KMS-11 (cell line): ENCODE results near the gene BCL2L14.
"Not testable (repeated sequence)": the region's sequence is repeated elsewhere in the genome, so short reads cannot be mapped to it uniquely, and the experiment has no call there.

Source experiments
- H2AFZ ChIP-seq: fragments of 200-600 bp; sonication (generic); 2 replicates; pipeline ENCODE4 v1.6.1; 2016; ENCODE audit warnings: antibody characterized with exemption, mixed run types, low read depth
- H3K27ac ChIP-seq: fragments of 200-600 bp; sonication (generic); 2 replicates; pipeline ENCODE4 v1.6.1; 2016; ENCODE audit warnings: mild to moderate bottlenecking, mixed run types
- H3K27me3 ChIP-seq: fragments of 200-600 bp; sonication (generic); 2 replicates; pipeline ENCODE4 v1.6.1; 2017; ENCODE audit warnings: mild to moderate bottlenecking, low read depth, mixed run types, moderate library complexity; ENCODE audit not compliant: insufficient read depth
- H3K36me3 ChIP-seq: fragments of 200-600 bp; sonication (generic); 2 replicates; pipeline ENCODE4 v1.6.1; 2017; ENCODE audit warnings: mild to moderate bottlenecking, mixed run types; ENCODE audit not compliant: insufficient read depth
- H3K4me1 ChIP-seq: fragments of 200-600 bp; sonication (generic); 2 replicates; pipeline ENCODE4 v1.6.1; 2016; ENCODE audit warnings: mild to moderate bottlenecking, low read depth, mixed run types; ENCODE audit not compliant: poor library complexity, severe bottlenecking
- H3K4me2 ChIP-seq: fragments of 200-600 bp; sonication (generic); 2 replicates; pipeline ENCODE4 v1.7.0; 2016; ENCODE audit warnings: mild to moderate bottlenecking, mixed run types
- H3K4me3 ChIP-seq: fragments of 200-600 bp; sonication (generic); IDR thresholded peaks from 2 replicates; pipeline ENCODE4 v1.6.1; 2017; ENCODE audit warnings: low read depth, low read length, mixed read lengths; ENCODE audit not compliant: insufficient read depth
- H3K79me2 ChIP-seq: fragments of 200-600 bp; sonication (generic); 2 replicates; pipeline ENCODE4 v1.6.1; 2016; ENCODE audit warnings: low read depth, mixed run types; ENCODE audit not compliant: insufficient read depth
- H3K9ac ChIP-seq: fragments of 200-600 bp; sonication (generic); 2 replicates; pipeline ENCODE4 v1.6.1; 2016; ENCODE audit warnings: mild to moderate bottlenecking, mixed run types
- H4K20me1 ChIP-seq: fragments of 200-600 bp; sonication (generic); 2 replicates; pipeline ENCODE4 v1.6.1; 2016; ENCODE audit warnings: mild to moderate bottlenecking, mixed run types; ENCODE audit not compliant: insufficient read depth
- TF ChIP-seq, protein P1 (sequence below): fragments of 200-600 bp; sonication (generic); conservative IDR thresholded peaks from 2 replicates; pipeline ENCODE4 v1.6.1; 2017; ENCODE audit warnings: low read depth, mild to moderate bottlenecking, antibody characterized with exemption, low read length, moderate library complexity, mixed read lengths

BCL2L14 gene

DNA sequence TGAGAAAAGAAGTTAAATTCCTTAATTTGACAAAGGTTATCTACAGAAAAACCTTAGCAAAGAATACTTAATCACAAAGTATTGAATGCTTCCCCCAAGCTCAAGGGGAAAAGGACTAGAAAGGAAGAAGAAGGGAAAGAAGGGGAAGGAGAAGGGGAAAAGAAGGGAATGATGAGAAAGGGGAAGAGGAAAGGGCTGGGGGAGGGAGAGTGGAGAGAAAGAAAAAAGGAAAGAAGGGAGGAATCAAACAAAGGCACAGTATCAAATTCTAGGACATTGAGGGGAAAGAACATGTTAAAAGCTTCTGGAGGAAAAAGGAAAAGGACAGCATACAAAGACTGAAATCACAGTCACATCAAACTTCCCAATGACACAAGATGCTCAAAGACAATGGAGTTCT, 70.3 kb downstream of the BCL2L14 start:
- Histone ChIP-seq H3K4me3 (no peak overlapping the region), H3K36me3 (no peaks in the 10 kb centered on the region), H3K27ac (no peak overlapping the region), H3K9ac (no peak overlapping the region), H4K20me1 (no peaks in the 10 kb centered on the region), H3K79me2 (no peaks in the 10 kb centered on the region), H2AFZ (no peak overlapping the region), H3K4me2 (no peak overlapping the region), H3K4me1 (no peaks in the 10 kb centered on the region), H3K27me3 (no peaks in the 10 kb centered on the region)
- TF ChIP-seq, protein P1, sequence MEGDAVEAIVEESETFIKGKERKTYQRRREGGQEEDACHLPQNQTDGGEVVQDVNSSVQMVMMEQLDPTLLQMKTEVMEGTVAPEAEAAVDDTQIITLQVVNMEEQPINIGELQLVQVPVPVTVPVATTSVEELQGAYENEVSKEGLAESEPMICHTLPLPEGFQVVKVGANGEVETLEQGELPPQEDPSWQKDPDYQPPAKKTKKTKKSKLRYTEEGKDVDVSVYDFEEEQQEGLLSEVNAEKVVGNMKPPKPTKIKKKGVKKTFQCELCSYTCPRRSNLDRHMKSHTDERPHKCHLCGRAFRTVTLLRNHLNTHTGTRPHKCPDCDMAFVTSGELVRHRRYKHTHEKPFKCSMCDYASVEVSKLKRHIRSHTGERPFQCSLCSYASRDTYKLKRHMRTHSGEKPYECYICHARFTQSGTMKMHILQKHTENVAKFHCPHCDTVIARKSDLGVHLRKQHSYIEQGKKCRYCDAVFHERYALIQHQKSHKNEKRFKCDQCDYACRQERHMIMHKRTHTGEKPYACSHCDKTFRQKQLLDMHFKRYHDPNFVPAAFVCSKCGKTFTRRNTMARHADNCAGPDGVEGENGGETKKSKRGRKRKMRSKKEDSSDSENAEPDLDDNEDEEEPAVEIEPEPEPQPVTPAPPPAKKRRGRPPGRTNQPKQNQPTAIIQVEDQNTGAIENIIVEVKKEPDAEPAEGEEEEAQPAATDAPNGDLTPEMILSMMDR, result no peak

DNA sequence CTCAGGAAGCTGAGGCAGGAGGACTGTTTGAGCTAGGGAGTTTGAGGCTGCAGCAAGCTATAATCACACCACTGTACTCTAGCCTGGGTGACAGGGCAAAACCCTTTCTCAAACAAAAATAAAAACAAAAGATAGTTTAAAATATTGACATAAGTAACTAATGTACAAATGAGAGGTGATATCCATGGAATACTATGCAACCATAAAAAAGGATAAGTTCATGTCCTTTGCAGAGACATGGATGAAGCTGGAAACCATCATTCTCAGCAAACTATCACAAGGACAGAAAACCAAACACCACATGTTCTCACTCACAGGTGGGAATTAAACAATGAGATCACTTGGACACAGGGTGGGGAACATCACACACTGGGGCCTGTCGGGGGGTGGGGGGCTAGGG, 73.8 kb downstream of the BCL2L14 start:
- not testable (repeated sequence) for H3K79me2 ChIP-seq, H3K27me3 ChIP-seq, H3K9ac ChIP-seq, H3K4me2 ChIP-seq, H3K4me1 ChIP-seq, H4K20me1 ChIP-seq, H3K4me3 ChIP-seq, H3K27ac ChIP-seq, H3K36me3 ChIP-seq, H2AFZ ChIP-seq

DNA sequence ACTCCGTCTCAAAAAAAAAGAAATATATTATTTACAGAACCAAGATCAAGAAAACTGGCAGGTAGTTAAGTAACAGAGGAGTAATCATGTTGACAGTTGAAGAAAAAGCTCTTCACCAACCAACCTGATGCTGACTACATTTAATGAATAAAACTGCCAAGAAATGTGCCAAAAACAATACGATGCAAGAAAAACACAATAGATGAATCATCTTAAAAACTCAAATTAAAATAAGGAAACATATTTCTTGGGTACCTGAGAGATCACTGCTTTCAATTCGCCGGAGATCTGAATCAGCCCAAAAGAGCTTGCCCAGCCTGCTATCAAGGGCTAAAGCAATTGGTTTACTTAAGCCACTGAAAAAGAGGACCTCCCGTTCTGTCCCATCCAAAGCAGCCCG, 76.4 kb downstream of the BCL2L14 start:
- Histone ChIP-seq H3K79me2 (no peaks in the 10 kb centered on the region), H3K27me3 (no peaks in the 10 kb centered on the region), H3K4me3 (no peak overlapping the region), H3K36me3 (no peaks in the 10 kb centered on the region), H4K20me1 (no peaks in the 10 kb centered on the region), H2AFZ (no peak overlapping the region), H3K4me2 (no peak overlapping the region), H3K9ac (no peak overlapping the region), H3K4me1 (no peaks in the 10 kb centered on the region), H3K27ac (no peak overlapping the region)
- TF ChIP-seq, protein P1, result no peak
